ENCODE measurements around the gene SLC27A1.
"Not testable (repeated sequence)": the region's sequence is repeated elsewhere in the genome, so short reads cannot be mapped to it uniquely, and the experiment has no call there.

SLC27A1 gene

GRCh38 chr19:17499025-17499424, 28.7 kb downstream of the SLC27A1 start:
- H3K36me3 Mint-ChIP-seq (ENCODE audit: insufficient read depth); DNase-seq (ENCODE audit: low spot score in 2 of 2); ATAC-seq (replicated peaks; ENCODE audit: extremely low read depth, poor library complexity, severe bottlenecking); H3K27ac Mint-ChIP-seq (ENCODE audit: low read depth); H3K9me3 Mint-ChIP-seq; H3K4me3 Mint-ChIP-seq; H3K27me3 Mint-ChIP-seq: not testable (repeated sequence)
- peaks cover 27% of the 10 kb centered on the region for H3K4me1 Mint-ChIP-seq

GRCh38 chr19:17499648-17500446, 29.5 kb downstream of the SLC27A1 start:
- no peak for ATAC-seq (replicated peaks; ENCODE audit: extremely low read depth, poor library complexity, severe bottlenecking)
- Mint-ChIP-seq H3K27me3 (no peaks in the 10 kb centered on the region), H3K9me3 (no peaks in the 10 kb centered on the region), H3K27ac (ENCODE audit: low read depth) (peak overlapping the region; percentile 5), H3K4me1 (peaks cover 27% of the 10 kb centered on the region), H3K4me3 (no peak overlapping the region), H3K36me3 (ENCODE audit: insufficient read depth) (peaks cover 4% of the 10 kb centered on the region)
- DNase-seq (ENCODE audit: low spot score in 2 of 2), result no peak

DNA sequence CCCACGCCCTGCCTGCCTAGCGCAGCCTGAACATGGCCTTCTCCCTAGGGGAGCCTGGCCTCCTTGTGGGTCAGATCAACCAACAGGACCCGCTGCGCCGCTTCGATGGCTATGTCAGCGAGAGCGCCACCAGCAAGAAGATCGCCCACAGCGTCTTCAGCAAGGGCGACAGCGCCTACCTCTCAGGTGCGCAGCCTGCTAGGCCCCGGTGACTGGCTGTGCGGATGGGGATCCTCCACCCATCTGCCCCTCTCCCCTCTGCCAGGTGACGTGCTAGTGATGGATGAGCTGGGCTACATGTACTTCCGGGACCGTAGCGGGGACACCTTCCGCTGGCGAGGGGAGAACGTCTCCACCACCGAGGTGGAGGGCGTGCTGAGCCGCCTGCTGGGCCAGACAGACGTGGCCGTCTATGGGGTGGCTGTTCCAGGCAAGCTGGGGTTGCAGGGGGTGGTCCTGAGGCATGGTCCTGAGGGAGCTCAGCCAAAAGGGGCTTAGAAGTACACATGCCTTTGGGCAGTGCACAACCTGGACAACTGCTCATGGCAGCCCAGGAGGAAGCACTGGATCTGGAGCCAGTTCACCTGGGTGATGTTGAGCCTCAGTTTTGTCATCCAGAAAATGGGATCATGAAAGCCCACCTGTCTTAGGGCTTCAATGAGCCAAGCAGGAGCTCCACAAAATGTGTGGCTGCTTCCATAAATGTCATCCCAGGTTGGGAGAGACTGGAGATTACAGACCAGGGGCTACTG, 30.3 kb downstream of the SLC27A1 start:
- DNase-seq (ENCODE audit: low spot score in 2 of 2) (no peak), ATAC-seq (replicated peaks; ENCODE audit: extremely low read depth, poor library complexity, severe bottlenecking) (no peak)
- Mint-ChIP-seq H3K27ac (ENCODE audit: low read depth) (no peak overlapping the region), H3K27me3 (no peaks in the 10 kb centered on the region), H3K36me3 (ENCODE audit: insufficient read depth) (peaks cover 4% of the 10 kb centered on the region), H3K4me1 (peaks cover 31% of the 10 kb centered on the region), H3K9me3 (no peaks in the 10 kb centered on the region), H3K4me3 (no peak overlapping the region)

DNA sequence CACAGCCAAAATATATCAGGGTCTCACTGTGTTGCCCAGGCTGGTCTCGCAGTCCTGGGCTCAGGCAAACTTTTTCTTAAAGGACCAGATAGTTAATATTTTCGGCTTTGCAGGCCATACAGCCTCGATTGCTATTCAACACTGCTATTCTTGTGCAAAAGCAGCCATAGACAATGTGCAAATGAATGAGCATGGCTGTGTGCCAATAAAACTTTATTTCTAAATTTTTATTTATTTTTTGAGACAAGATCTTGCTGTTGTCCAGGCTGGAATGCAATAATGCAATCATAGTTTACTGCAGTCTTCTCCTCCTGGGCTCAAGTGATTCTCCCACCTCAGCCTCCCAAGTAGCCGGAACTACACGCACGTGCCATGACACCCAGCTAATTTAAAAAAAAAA, 32.9 kb downstream of the SLC27A1 start:
- H3K27me3 Mint-ChIP-seq, result no peaks in the 10 kb centered on the region
- DNase-seq (ENCODE audit: low spot score in 2 of 2) (no peak), ATAC-seq (replicated peaks; ENCODE audit: extremely low read depth, poor library complexity, severe bottlenecking) (no peak)
- peaks cover 2% of the 10 kb centered on the region for H3K36me3 Mint-ChIP-seq (ENCODE audit: insufficient read depth)
- H3K27ac Mint-ChIP-seq (ENCODE audit: low read depth), result no peak overlapping the region
- H3K4me3 Mint-ChIP-seq, result no peak overlapping the region
- peaks cover 28% of the 10 kb centered on the region for H3K4me1 Mint-ChIP-seq
- no peaks in the 10 kb centered on the region for H3K9me3 Mint-ChIP-seq

- H3K27me3 Mint-ChIP-seq, result no peaks in the 10 kb centered on the region
- no peak overlapping the region for H3K4me3 Mint-ChIP-seq
- no peak overlapping the region for H3K27ac Mint-ChIP-seq (ENCODE audit: low read depth)
- ATAC-seq (replicated peaks; ENCODE audit: extremely low read depth, poor library complexity, severe bottlenecking) (no peak), DNase-seq (ENCODE audit: low spot score in 2 of 2) (no peak)
- peaks cover 27% of the 10 kb centered on the region for H3K4me1 Mint-ChIP-seq
- no peaks in the 10 kb centered on the region for H3K9me3 Mint-ChIP-seq
- H3K36me3 Mint-ChIP-seq (ENCODE audit: insufficient read depth), result peaks cover 4% of the 10 kb centered on the region
Observed at GRCh38 chr19:17504030-17504429, 33.7 kb downstream of the SLC27A1 start.

DNA sequence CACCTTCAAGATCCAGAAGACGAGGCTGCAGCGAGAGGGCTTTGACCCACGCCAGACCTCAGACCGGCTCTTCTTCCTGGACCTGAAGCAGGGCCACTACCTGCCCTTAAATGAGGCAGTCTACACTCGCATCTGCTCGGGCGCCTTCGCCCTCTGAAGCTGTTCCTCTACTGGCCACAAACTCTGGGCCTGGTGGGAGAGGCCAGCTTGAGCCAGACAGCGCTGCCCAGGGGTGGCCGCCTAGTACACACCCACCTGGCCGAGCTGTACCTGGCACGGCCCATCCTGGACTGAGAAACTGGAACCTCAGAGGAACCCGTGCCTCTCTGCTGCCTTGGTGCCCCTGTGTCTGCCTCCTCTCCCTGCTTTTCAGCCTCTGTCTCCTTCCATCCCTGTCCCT, 34.1 kb downstream of the SLC27A1 start:
- DNase-seq (ENCODE audit: low spot score in 2 of 2) (no peak), ATAC-seq (replicated peaks; ENCODE audit: extremely low read depth, poor library complexity, severe bottlenecking) (no peak)
- H3K4me3 Mint-ChIP-seq, result no peak overlapping the region
- no peaks in the 10 kb centered on the region for H3K9me3 Mint-ChIP-seq
- H3K36me3 Mint-ChIP-seq (ENCODE audit: insufficient read depth), result peaks cover 4% of the 10 kb centered on the region
- peak overlapping the region; percentile 79 for H3K27ac Mint-ChIP-seq (ENCODE audit: low read depth)
- H3K27me3 Mint-ChIP-seq, result no peaks in the 10 kb centered on the region
- H3K4me1 Mint-ChIP-seq, result peaks cover 23% of the 10 kb centered on the region

DNA sequence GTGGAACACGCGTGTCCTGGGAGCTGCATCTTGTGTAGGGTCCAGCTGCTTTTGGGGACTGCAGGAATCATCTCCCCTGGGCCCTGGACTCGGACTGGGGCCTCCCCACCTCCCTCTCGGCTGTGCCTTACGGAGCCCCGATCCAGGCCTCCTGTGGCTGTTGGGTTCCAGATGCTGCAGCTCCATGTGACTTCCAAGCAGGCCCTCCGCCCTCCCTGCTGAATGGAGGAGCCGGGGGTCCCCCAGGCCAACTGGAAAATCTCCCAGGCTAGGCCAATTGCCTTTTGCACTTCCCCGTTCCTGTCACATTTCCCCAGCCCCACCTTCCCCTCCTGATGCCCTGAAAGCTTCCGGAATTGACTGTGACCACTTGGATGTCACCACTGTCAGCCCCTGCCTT, 34.9 kb downstream of the SLC27A1 start:
- H3K9me3 Mint-ChIP-seq, result no peaks in the 10 kb centered on the region
- ATAC-seq (replicated peaks; ENCODE audit: extremely low read depth, poor library complexity, severe bottlenecking) (no peak), DNase-seq (ENCODE audit: low spot score in 2 of 2) (no peak)
- peaks cover 17% of the 10 kb centered on the region for H3K4me1 Mint-ChIP-seq
- no peak overlapping the region for H3K4me3 Mint-ChIP-seq
- H3K27me3 Mint-ChIP-seq, result no peaks in the 10 kb centered on the region
- peak overlapping the region; percentile 79 for H3K27ac Mint-ChIP-seq (ENCODE audit: low read depth)
- peaks cover 5% of the 10 kb centered on the region for H3K36me3 Mint-ChIP-seq (ENCODE audit: insufficient read depth)

GRCh38 chr19:17506745-17507144, 36.4 kb downstream of the SLC27A1 start:
- peaks cover 13% of the 10 kb centered on the region for H3K36me3 Mint-ChIP-seq (ENCODE audit: insufficient read depth)
- H3K27ac Mint-ChIP-seq (ENCODE audit: low read depth), result no peak overlapping the region
- DNase-seq (ENCODE audit: low spot score in 2 of 2), result no peak
- peaks cover 24% of the 10 kb centered on the region for H3K4me1 Mint-ChIP-seq
- H3K4me3 Mint-ChIP-seq, result no peak overlapping the region
- no peaks in the 10 kb centered on the region for H3K9me3 Mint-ChIP-seq
- H3K27me3 Mint-ChIP-seq, result no peaks in the 10 kb centered on the region
- ATAC-seq (replicated peaks; ENCODE audit: extremely low read depth, poor library complexity, severe bottlenecking), result no peak

DNA sequence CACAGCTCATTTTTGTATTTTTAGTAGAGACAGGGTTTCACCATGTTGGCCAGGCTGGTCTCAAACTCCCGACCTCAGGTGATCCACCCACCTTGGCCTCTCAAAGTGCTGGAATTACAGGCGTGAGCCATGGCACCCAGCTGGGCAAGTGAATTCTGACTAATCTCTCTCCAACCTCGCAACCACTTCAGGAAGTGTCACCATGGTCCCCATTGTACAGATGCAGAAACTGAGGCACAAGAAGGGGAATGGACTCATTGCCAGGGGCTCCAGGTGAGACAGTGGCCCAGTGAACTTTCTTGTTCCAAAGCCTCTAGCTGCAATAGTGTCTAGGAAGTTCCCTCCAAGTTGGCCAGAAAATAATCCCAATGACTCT, 38.2 kb downstream of the SLC27A1 start:
- H3K27ac Mint-ChIP-seq (ENCODE audit: low read depth); H3K27me3 Mint-ChIP-seq: not testable (repeated sequence)

DNA sequence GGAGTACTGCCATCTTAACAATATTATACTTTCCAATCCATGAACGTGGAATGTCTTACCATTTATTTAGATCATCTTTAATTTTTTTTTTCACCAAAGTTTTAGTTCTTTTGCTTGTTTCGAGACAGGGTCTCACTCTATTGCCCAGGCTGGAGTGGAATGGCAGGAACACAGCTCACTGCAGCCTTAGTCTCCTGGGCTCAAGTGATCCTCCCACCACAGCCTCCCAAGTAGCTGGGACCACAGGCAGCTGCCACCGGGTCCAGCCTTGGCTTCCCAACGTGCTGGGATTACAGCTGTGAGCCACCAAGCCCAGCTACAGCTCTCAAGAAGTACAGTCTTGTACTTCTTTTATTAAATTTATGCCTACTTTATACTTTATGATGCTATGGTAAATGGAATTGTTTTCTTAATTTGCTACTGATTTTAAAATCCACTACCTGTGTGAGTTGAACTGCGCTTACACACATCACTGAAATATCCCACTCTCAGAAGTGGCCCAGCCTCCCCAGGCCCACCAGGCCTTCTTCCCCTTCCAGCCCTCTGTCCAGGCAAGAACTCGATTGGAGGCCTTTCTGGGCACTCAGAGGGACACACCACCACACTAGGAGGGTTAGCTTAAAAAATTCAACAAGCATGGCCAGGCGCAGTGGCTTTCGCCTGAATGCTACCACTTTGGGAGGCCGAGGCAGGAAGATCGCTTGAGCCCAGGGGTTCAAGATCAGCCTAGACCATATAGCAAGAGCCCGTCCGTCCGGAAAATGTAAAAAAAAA, 40.1 kb downstream of the SLC27A1 start:
- Mint-ChIP-seq H3K9me3 (no peaks in the 10 kb centered on the region), H3K36me3 (ENCODE audit: insufficient read depth) (peaks cover 17% of the 10 kb centered on the region), H3K27ac (ENCODE audit: low read depth) (peak overlapping the region; percentile 74), H3K4me1 (peaks cover 40% of the 10 kb centered on the region), H3K27me3 (no peaks in the 10 kb centered on the region), H3K4me3 (peak overlapping the region; percentile 97)
- ATAC-seq (replicated peaks; ENCODE audit: extremely low read depth, poor library complexity, severe bottlenecking) (no peak), DNase-seq (ENCODE audit: low spot score in 2 of 2) (no peak)

More for the DNA sequence above, 38.2 kb downstream of the SLC27A1 start:
- not testable (repeated sequence) for ATAC-seq (replicated peaks; ENCODE audit: extremely low read depth, poor library complexity, severe bottlenecking); H3K4me3 Mint-ChIP-seq; H3K9me3 Mint-ChIP-seq; DNase-seq (ENCODE audit: low spot score in 2 of 2)
- peaks cover 17% of the 10 kb centered on the region for H3K36me3 Mint-ChIP-seq (ENCODE audit: insufficient read depth)
- peaks cover 37% of the 10 kb centered on the region for H3K4me1 Mint-ChIP-seq

GRCh38 chr19:17511724-17512573, 41.6 kb downstream of the SLC27A1 start:
- ATAC-seq (replicated peaks; ENCODE audit: extremely low read depth, poor library complexity, severe bottlenecking), result peak; percentile 75
- H3K27me3 Mint-ChIP-seq, result no peaks in the 10 kb centered on the region
- peak; percentile 79 to 87 for DNase-seq (ENCODE audit: low spot score in 2 of 2)
- no peaks in the 10 kb centered on the region for H3K9me3 Mint-ChIP-seq
- peaks cover 20% of the 10 kb centered on the region for H3K36me3 Mint-ChIP-seq (ENCODE audit: insufficient read depth)
- H3K4me1 Mint-ChIP-seq, result peaks cover 38% of the 10 kb centered on the region
- H3K27ac Mint-ChIP-seq (ENCODE audit: low read depth), result peak overlapping the region; percentile 74
- peak overlapping the region; percentile 97 for H3K4me3 Mint-ChIP-seq

- Mint-ChIP-seq H3K36me3 (ENCODE audit: insufficient read depth) (peaks cover 20% of the 10 kb centered on the region), H3K9me3 (no peaks in the 10 kb centered on the region), H3K27me3 (no peaks in the 10 kb centered on the region), H3K4me1 (peaks cover 38% of the 10 kb centered on the region), H3K4me3 (peak overlapping the region; percentile 97), H3K27ac (ENCODE audit: low read depth) (peak overlapping the region; percentile 74)
- ATAC-seq (replicated peaks; ENCODE audit: extremely low read depth, poor library complexity, severe bottlenecking) (no peak), DNase-seq (ENCODE audit: low spot score in 2 of 2) (no peak)
Observed at GRCh38 chr19:17512574-17512939, 42.2 kb downstream of the SLC27A1 start.
